Stimulated activated CD4-positive, alpha-beta T cell treated with anti-CD3 and anti-CD28 coated beads, Interleukin-4, amount 100 ng/mL, for 24 hours (primary cell): ENCODE measurements around the gene NUDT1.
"Not testable (repeated sequence)": the region's sequence is repeated elsewhere in the genome, so short reads cannot be mapped to it uniquely, and the experiment has no call there.

ENCODE experiments used
- DNase-seq: peaks from one replicate; pipeline ENCODE4 v3.0.0-alpha.2; 2020

The NUDT1 gene

DNA sequence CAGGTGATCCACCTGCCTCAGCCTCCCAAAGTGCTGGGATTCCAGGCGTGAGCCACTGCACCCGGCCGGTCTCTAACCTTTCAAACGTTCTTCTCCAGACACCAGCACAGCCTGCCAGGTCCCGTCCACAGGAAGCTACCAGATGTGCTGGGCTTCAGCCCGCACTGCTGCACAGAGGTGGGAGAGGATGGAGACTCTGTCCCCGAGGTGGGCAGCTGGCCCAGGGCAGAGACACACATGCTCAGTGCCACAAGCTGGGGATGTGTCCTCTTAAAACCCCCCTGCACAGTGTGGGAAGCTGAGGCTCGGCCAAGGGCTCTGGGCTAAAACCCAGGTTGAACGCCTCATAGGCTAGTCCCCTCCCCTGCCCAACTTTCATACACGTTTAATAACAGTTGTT lies 9.4 kb downstream of the NUDT1 start:
- DNase-seq: no peak

- DNase-seq: no peak
Measured at GRCh38 chr7:2251841-2252771, 10.1 kb downstream of the NUDT1 start.

GRCh38 chr7:2253021-2253420 lies 11.0 kb downstream of the NUDT1 start:
- DNase-seq: no peak

- DNase-seq: no peak
Measured at GRCh38 chr7:2253525-2254244, 11.7 kb downstream of the NUDT1 start.

- DNase-seq: no peak
Measured at GRCh38 chr7:2254429-2255144, 12.6 kb downstream of the NUDT1 start.

- DNase-seq: no peak
Measured at GRCh38 chr7:2255145-2256139, 13.4 kb downstream of the NUDT1 start.

- no peak for DNase-seq
Measured at GRCh38 chr7:2256306-2257045, 14.4 kb downstream of the NUDT1 start.

- no peak for DNase-seq
Measured at GRCh38 chr7:2257046-2257551, 15.1 kb downstream of the NUDT1 start.

GRCh38 chr7:2257651-2258050 lies 15.6 kb downstream of the NUDT1 start:
- DNase-seq: no peak

- no peak for DNase-seq
Measured at GRCh38 chr7:2258661-2259365, 16.8 kb downstream of the NUDT1 start.

DNA sequence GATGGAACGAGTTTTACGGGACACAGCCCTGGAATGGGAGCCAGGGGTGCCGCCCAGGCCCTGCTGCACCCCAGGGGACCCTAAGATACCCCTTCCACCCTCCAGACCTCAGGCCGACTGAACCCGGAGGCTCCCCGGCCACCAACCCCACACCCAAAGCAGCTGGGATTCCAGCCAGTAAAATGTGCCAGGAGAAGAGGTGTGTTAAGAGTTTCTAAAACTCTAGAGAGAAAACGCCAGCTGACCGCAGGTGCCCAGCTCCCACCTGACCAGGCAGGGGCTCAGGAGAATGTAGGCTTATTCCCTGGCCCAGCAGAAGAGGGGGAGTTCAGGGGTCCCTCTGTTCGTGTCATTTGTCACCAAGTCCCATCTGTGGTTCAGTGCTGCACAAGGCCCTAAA lies 17.5 kb downstream of the NUDT1 start:
- no peak for DNase-seq

DNA sequence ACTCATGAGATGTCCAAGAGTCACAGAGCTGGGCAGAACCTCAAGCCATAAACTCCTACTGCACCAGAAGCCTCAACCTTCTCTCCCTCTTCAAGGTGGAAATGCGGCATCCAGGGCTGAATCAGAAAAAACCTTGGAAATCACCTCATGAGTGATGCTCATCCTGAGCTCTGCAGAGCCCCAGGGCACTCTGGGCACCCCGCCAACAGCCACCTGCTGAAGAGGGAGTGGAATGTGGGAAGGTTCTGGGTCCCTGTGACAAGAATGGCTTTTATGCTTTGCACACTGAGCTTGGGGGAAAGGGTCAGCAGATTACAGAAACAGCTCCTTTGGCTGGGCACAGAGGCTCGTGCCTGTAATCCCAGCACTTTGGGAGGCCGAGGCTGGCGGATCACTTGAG lies 18.8 kb downstream of the NUDT1 start:
- DNase-seq: no peak

DNA sequence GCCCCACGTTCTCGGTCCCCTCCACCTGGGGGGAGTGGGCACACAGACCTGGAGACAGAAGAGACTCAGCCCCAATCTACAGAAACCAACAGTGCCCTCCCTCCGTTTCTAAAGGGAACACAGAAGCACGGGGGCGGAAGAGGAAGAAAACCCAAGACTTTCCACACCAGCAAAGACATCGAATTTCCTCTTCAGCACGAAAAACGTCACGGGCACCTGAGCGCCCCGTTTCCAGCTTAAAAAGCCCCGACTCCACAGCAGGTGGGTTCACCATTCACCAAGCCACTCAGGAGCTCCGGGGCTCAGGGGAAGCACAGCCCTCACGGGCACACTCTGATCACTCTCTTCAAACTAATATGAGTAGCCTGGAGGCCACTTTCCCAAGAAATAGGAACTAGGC lies 19.6 kb downstream of the NUDT1 start:
- DNase-seq: no peak

- no peak for DNase-seq
Measured at GRCh38 chr7:2263176-2263575, 21.1 kb downstream of the NUDT1 start.

- no peak for DNase-seq
Measured at GRCh38 chr7:2264158-2264557, 22.1 kb downstream of the NUDT1 start.

DNA sequence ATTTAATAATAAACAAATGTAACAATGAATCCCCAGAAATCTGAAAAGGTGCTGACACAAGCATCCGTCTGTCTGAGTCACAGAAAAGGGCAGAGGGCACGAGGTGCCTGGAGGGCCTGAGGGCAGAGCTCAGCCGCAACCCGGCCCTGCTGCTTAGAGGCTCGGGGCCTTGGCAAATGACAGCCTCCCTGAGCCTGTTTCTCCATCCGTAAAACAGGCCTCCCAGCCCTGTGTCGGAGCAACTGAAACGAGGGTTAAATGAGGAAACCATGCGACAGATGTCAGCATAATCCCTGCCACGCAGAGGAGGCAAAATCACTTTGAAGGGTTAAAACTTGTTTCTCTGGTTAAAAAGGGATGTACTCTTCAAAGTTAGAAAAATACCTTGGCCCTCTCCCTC lies 24.9 kb downstream of the NUDT1 start:
- DNase-seq: no peak

DNA sequence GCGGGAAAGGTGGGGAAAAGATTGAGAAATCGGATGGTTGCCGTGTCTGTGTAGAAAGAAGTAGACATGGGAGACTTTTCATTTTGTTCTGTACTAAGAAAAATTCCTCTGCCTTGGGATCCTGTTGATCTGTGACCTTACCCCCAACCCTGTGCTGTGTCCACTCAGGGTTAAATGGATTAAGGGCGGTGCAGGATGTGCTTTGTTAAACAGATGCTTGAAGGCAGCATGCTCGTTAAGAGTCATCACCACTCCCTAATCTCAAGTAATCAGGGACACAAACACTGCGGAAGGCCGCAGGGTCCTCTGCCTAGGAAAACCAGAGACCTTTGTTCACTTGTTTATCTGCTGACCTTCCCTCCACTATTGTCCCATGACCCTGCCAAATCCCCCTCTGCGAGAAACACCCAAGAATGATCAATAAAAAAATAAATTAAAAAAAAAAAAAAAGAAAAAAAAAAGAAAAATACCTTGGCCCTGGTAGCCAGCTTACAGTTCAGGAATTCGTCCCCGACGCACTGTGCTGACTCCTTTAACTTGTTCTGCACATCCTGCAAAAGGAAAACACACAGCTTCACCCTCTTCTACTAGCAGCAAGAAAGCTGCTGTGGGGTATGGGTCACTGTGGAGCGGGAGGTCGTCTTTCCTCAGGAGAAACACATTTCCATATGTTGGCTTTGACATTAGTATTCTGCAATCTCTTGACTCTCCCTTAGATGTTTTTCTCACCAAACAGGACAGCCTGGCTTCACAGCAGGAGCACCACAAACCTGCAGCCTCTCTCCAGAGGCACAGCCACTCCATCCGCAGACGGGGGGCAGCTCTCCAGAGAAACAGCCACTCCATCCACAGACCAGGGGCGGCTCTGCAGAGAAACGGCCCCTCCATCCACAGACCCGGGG lies 27.3 kb downstream of the NUDT1 start:
- not testable (repeated sequence) for DNase-seq

GRCh38 chr7:2269991-2270460 lies 28.0 kb downstream of the NUDT1 start:
- DNase-seq: no peak

DNA sequence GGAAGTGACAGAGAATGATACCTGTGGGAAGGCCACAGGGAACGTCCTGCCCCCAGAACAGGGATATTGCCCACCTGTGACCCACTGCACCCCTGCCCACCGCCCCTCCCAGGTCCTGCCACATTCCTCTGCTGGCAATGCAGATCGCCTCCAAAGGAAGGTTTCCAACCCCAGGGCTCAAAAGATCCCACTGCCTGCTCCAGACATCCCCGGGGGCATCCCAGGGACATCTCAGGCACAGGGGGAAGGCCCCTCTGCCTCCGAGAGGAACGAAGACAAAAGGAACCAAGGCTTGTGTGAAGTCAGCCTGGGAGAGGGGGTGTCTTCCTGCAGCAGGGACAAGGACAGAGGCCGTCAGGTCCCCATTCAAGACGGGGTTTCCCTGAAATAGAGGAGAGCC lies 28.5 kb downstream of the NUDT1 start:
- no peak for DNase-seq
